HCT116 (cell line): ENCODE data around the gene FKBP5. TPM values are rescaled to one million over a fixed set of nuclear protein-coding genes. Genes with fewer than 3 reads are reported as not detected.

Source experiments
- ATAC-seq: fragments of 200-7000 bp; cut with Tn5 transposase; 2 replicates; pipeline ENCODE4 v1.9.1; 2020; ENCODE audit warnings: mild to moderate bottlenecking, moderate library complexity
- BruUV-seq: library from RNA; stranded (reverse); fragments of 400-500 nt; replicated peaks from 2 replicates; lab custom pipeline; 2021; lab: Mats Ljungman, UMichigan
- CTCF ChIA-PET: fragments of 300-600 bp; sonication (Branson Sonifier 250); formaldehyde crosslinking; loops from one replicate; lab custom pipeline; 2021; ENCODE audit warnings: antibody characterized with exemption; lab: Charles Lee
- POLR2A ChIA-PET: fragments of 300-600, 350-600 bp; sonication (Branson Sonifier 250); formaldehyde crosslinking; loops from one replicate; lab custom pipeline; 2021; ENCODE audit warnings: antibody characterized with exemption; lab: Charles Lee
- RAD21 ChIA-PET, 2 experiments: fragments of 300-600 bp; sonication (Branson Sonifier 250); formaldehyde crosslinking; loops; one replicate each; lab custom pipeline; 2023; ENCODE audit warnings: low total read pairs in 2 of 2; ENCODE audit not compliant: uncharacterized antibody in 2 of 2, unreplicated experiment in 2 of 2, low non-redundant PET in 1 of 2; lab: Charles Lee
- DNase-seq: peaks from one replicate; pipeline ENCODE4 v3.0.0-alpha.2; 2010; ENCODE audit warnings: low read depth, low spot score
- H2AFZ ChIP-seq: fragments of 200-600 bp; shearing (Covaris generic), sonication (generic); 2 replicates; pipeline ENCODE4 v1.6.1; 2017; ENCODE audit warnings: low read depth, mixed run types, mixed read lengths, antibody characterized with exemption, low read length; ENCODE audit not compliant: poor library complexity, severe bottlenecking
- H3K27ac ChIP-seq: 2 replicates; pipeline ENCODE4 v1.5.1; 2012; ENCODE audit warnings: low read depth, low read length
- H3K27me3 ChIP-seq: fragments of 200-600 bp; sonication (generic); 2 replicates; pipeline ENCODE4 v1.6.1; 2016; ENCODE audit warnings: mixed run types, low read length, mixed read lengths; ENCODE audit not compliant: insufficient read depth
- H3K36me3 ChIP-seq, 2 experiments: fragments of 200-500 bp in 1 of 2; fragments of 200-600 bp in 1 of 2; sonication (Bioruptor generic) in 1 of 2; sonication (generic) in 1 of 2; 2 replicates each; pipeline versions ENCODE4 v1.5.1 to v1.6.1; 2014 to 2016; ENCODE audit warnings: low read length in 2 of 2, inconsistent platforms in 1 of 2, mixed read lengths in 1 of 2, mixed run types in 1 of 2; ENCODE audit not compliant: insufficient read depth in 2 of 2, control insufficient read depth in 1 of 2
- H3K4me1 ChIP-seq, 2 experiments: fragments of 200-600 bp in 1 of 2; sonication (generic) in 1 of 2; 2 replicates each; pipeline versions ENCODE4 v1.5.1 to v1.6.1; 2012 to 2017; ENCODE audit warnings: low read length in 2 of 2, inconsistent platforms in 1 of 2, mild to moderate bottlenecking in 1 of 2, mixed read lengths in 1 of 2, mixed run types in 1 of 2, moderate library complexity in 1 of 2; ENCODE audit not compliant: insufficient read depth in 2 of 2, control insufficient read depth in 1 of 2
- H3K4me2 ChIP-seq: fragments of 200-600 bp; sonication (generic); 2 replicates; pipeline ENCODE4 v1.6.1; 2017; ENCODE audit warnings: mixed run types, low read length, mixed read lengths
- H3K4me3 ChIP-seq, 2 experiments: fragments of 200-600 bp in 1 of 2; sonication (generic) in 1 of 2; replicated peaks in 1 of 2; 2 replicates each; pipeline ENCODE4 v1.5.1; 2011 to 2016; ENCODE audit warnings: low read length in 2 of 2, control low read depth in 1 of 2, low read depth in 1 of 2, mild to moderate bottlenecking in 1 of 2, mixed read lengths in 1 of 2, mixed run types in 1 of 2
- H3K79me2 ChIP-seq: fragments of 200-600 bp; sonication (generic); 2 replicates; pipeline ENCODE4 v1.6.1; 2017; ENCODE audit warnings: mild to moderate bottlenecking, mixed run types, low read length, moderate library complexity, mixed read lengths; ENCODE audit not compliant: insufficient read depth
- H3K9ac ChIP-seq: fragments of 200-600 bp; sonication (generic); 2 replicates; pipeline ENCODE4 v1.6.1; 2016; ENCODE audit warnings: low read length, mixed read lengths
- H3K9me2 ChIP-seq: fragments of 200-600 bp; sonication (generic), shearing (Covaris generic); 2 replicates; pipeline ENCODE4 v1.6.1; 2017; ENCODE audit warnings: mixed run types, mild to moderate bottlenecking, moderate library complexity; ENCODE audit not compliant: insufficient read depth
- H3K9me3 ChIP-seq, 2 experiments: fragments of 200-500 bp in 1 of 2; fragments of 200-600 bp in 1 of 2; sonication (Bioruptor generic) in 1 of 2; sonication (generic) in 1 of 2; 2 replicates each; pipeline ENCODE4 v1.6.1; 2014 to 2017; ENCODE audit warnings: low read length in 2 of 2, mixed read lengths in 2 of 2, inconsistent platforms in 1 of 2, low read depth in 1 of 2, mild to moderate bottlenecking in 1 of 2, mixed run types in 1 of 2, moderate library complexity in 1 of 2; ENCODE audit not compliant: control insufficient read depth in 1 of 2, insufficient read depth in 1 of 2
- H4K20me1 ChIP-seq: fragments of 200-600 bp; sonication (generic), shearing (Covaris generic); 2 replicates; pipeline ENCODE4 v1.6.1; 2017; ENCODE audit warnings: mixed run types, mild to moderate bottlenecking, moderate library complexity; ENCODE audit not compliant: insufficient read depth
- CTCF ChIP-seq, 3 experiments: fragments of 200-600 bp in 1 of 3; sonication (generic) in 1 of 3; IDR thresholded peaks in 2 of 3; conservative IDR thresholded peaks in 1 of 3; 2 replicates each; pipeline ENCODE4 v1.5.1; 2012 to 2017; ENCODE audit warnings: low read depth in 2 of 3, low read length in 2 of 3, antibody characterized with exemption in 1 of 3, borderline replicate concordance in 1 of 3, control low read depth in 1 of 3, mild to moderate bottlenecking in 1 of 3, mixed read lengths in 1 of 3, mixed run types in 1 of 3, moderate library complexity in 1 of 3; ENCODE audit not compliant: insufficient read depth in 1 of 3
- FOSL1 ChIP-seq: IDR thresholded peaks from 2 replicates; pipeline ENCODE4 v1.6.1; 2012; ENCODE audit warnings: low read depth
- MAX ChIP-seq: IDR thresholded peaks from 2 replicates; pipeline ENCODE4 v1.6.1; 2012
- SIN3A ChIP-seq: IDR thresholded peaks from 2 replicates; pipeline ENCODE4 v1.6.1; 2012; ENCODE audit warnings: low read depth
- SP1 ChIP-seq: IDR thresholded peaks from 2 replicates; pipeline ENCODE4 v1.6.1; 2012; ENCODE audit warnings: low read depth
- SRF ChIP-seq: IDR thresholded peaks from 2 replicates; pipeline ENCODE4 v1.6.1; 2012; ENCODE audit warnings: low read depth
- ZBTB33 ChIP-seq: IDR thresholded peaks from 2 replicates; pipeline ENCODE4 v1.6.1; 2011; ENCODE audit warnings: mild to moderate bottlenecking, low read length, moderate library complexity; ENCODE audit not compliant: insufficient replicate concordance; ENCODE audit errors: extremely low read depth
- ZFX ChIP-seq: fragments of 450-650 bp; IDR thresholded peaks from 2 replicates; pipeline ENCODE4 v1.6.1; 2017
- intact Hi-C: fragments of 100-400 bp; cut with micrococcal nuclease; formaldehyde crosslinking; loops from 2 replicates; pipeline ENCODE4 v1.10.0; 2022
- total RNA-seq: library from RNA; stranded (reverse); gene quantifications from one replicate; pipeline ENCODE4 v1.2.1, GENCODE V29; 2021; ENCODE audit not compliant: unreplicated experiment

FKBP5 gene
- total RNA-seq, 1 experiment from 2014 or later: 50.3 TPM

GRCh38 chr6:35596448-35597442 is 92.0 kb downstream of the FKBP5 start (continued):
- peak; percentile 30 for TF ChIP-seq ZBTB33
- peak; percentile 46 for TF ChIP-seq SRF

GRCh38 chr6:35594503-35595186 is 94.1 kb downstream of the FKBP5 start:
- no peak for TF ChIP-seq CTCF (IDR thresholded peaks at IDR 0.05 in 2 of 3, conservative IDR thresholded peaks at IDR 0.05 in 1 of 3; ENCODE audit: borderline replicate concordance in 1 of 3, insufficient read depth in 1 of 3, low read depth in 2 of 3, low read length in 2 of 3)
- no peak for TF ChIP-seq FOSL1
- no peak for TF ChIP-seq MAX
- no peak for TF ChIP-seq ZFX
- TF ChIP-seq SP1: no peak
- no peak for TF ChIP-seq SIN3A
- ChIA-PET POLR2A (interaction anchor here (0.5 kb wide), 1 partner anchor 193 kb away, joined by 3 read pairs; no protein-coding TSS in a partner anchor), CTCF (interaction anchor here (1.5 kb wide), 1 partner anchor 10 kb away, joined by 8 read pairs; no protein-coding TSS in a partner anchor), RAD21 (interaction anchor here in 1 of 2 experiments (0.6 kb wide), 1 partner anchor 72 kb away, joined by 5 read pairs; no protein-coding TSS in a partner anchor)
- H4K20me1 ChIP-seq: no peaks in the 10 kb centered on the region
- H3K79me2 ChIP-seq: peaks cover 17% of the 10 kb centered on the region
- peak overlapping the region; percentile 72; the same call in 1 of the 2 replicates for H3K4me2 ChIP-seq
- H3K9me2 ChIP-seq: no peaks in the 10 kb centered on the region
- intact Hi-C loops: no loop called here
- peaks cover 0 to 4% of the 10 kb centered on the region in 2 experiments; a peak in 1 of 4 replicates for H3K36me3 ChIP-seq
- H2AFZ ChIP-seq: no peak overlapping the region
- H3K4me3 ChIP-seq: no peak overlapping the region
- ATAC-seq: no peak
- no peak for DNase-seq
- no peaks in the 10 kb centered on the region for H3K27me3 ChIP-seq
- BruUV-seq: no TSS peak
- H3K27ac ChIP-seq: peak overlapping the region; percentile 99; the same call in 1 of the 2 replicates
- no peak overlapping the region for H3K9ac ChIP-seq
- peaks cover 59 to 71% of the 10 kb centered on the region in 2 experiments for H3K4me1 ChIP-seq
- no peaks in the 10 kb centered on the region for H3K9me3 ChIP-seq
